ENCODE measurements around the gene CHD6.

DNA sequence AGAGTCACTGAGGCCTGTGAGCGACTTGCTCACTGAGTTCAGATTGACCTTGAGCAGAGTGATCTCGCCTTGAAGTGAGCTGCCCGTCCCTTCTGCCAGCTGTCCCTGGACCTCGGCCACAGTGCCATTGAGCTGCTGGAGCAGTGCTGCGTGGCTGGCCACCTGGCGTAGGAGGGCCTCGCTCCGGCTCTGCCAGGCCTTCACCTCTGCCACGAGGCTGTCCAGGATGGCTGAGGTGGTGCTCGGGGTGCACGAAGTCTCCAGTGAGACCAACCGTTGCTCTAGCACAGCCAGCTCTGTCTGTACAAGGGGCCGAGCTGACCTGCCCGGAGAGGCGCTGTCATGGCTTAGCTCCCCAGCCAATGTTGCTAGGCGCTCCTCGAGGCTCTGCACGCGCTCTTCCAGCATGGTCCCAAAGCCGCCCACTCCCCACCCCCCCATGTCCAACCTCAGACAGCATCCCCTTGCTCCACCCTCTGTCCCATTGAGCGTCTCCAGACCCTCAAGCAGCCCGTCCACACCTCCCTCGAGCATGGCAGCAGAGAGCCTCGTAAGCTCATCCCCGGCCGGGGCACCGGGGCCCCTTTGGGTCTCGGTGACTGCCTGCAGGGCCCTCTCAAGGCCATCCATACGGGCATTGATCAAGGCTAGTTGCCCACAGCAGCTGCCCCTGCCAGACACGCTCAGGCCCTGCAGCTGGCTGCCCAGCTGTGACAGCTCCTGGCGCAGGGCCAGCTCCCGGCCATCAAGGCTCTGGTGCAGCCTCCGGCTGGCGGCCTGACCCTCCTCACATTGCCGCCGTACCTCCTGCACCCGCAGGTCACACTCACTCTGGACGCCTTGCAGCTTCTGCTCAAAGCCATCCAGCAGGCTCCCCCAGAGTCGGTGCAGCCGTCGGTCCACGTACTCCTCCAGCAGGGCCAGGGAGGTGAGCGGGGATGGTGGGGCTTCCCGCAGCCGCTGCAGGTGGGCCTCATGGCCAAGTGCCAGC lies 256.1 kb downstream of the CHD6 start:
- TF ChIP-seq CTCF (IDR thresholded peaks at IDR 0.05; ENCODE audit: low read length) (no peak), EZH2 (IDR thresholded peaks at IDR 0.05; ENCODE audit: borderline replicate concordance, low read length) (no peak)

Data from OCI-LY1 (cell line).